ENCODE results near the gene LILRA1.

- TF ChIP-seq CTCF (conservative IDR thresholded peaks at IDR 0.05; ENCODE audit: low read length) (no peak), EZH2phosphoT487 (IDR thresholded peaks at IDR 0.05; ENCODE audit: borderline replicate concordance, low read depth, low read length) (no peak)
Measured at GRCh38 chr19:54608205-54608604, 14.8 kb downstream of the LILRA1 start.

All from OCI-LY7 (cell line).